ENCODE measurements around the gene CERS5. TPM values are rescaled to one million over a fixed set of nuclear protein-coding genes. Genes with fewer than 3 reads are reported as not detected.
"Not testable (repeated sequence)": the region's sequence is repeated elsewhere in the genome, so short reads cannot be mapped to it uniquely, and the experiment has no call there.

The CERS5 gene
- polyA plus RNA-seq, 6 donors from 2014 or later = 45.2 to 126 (median 55.7) TPM

- Mint-ChIP-seq H3K4me1 (no peaks in the 10 kb centered on the region), H3K36me3 (no peaks in the 10 kb centered on the region), H3K27me3 (no peaks in the 10 kb centered on the region), H3K27ac (no peak overlapping the region), H3K9me3 (no peaks in the 10 kb centered on the region), H3K4me3 (no peak overlapping the region)
- DNase-seq (no peak), ATAC-seq (ENCODE audit: low read depth in 2 of 2) (no peak)
Measured at GRCh38 chr12:50182461-50182860, 15.3 kb upstream of the CERS5 start.

DNA sequence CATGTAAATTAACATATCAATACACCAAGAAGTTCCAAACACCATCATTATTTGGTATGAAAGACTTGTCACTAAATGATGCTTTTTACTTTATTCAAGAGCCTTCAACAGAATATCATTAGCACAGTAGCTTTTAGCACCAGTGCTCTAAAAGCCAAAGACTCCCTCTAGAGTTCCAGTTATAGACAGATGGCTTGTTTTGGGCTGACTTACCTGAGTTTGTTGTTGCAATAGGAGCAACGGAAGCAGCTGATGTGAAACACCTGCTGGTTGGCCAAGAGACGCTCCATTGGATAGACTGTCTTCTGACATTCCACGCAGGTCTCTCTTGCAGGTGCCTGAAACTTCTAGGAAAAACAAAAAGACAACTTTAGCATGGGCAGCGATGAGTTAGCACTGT, 14.5 kb upstream of the CERS5 start:
- Mint-ChIP-seq H3K27me3 (no peaks in the 10 kb centered on the region), H3K4me1 (no peaks in the 10 kb centered on the region), H3K4me3 (no peak overlapping the region), H3K27ac (no peak overlapping the region), H3K9me3 (no peaks in the 10 kb centered on the region), H3K36me3 (no peaks in the 10 kb centered on the region)
- DNase-seq = no peak
- ATAC-seq (ENCODE audit: low read depth in 2 of 2) = no peak

- Mint-ChIP-seq H3K36me3 (no peaks in the 10 kb centered on the region), H3K9me3 (peaks cover 0 to under 1% (median 0%) of the 10 kb centered on the region in 7 donors), H3K27ac (no peak overlapping the region), H3K4me1 (no peaks in the 10 kb centered on the region), H3K4me3 (no peak overlapping the region), H3K27me3 (no peaks in the 10 kb centered on the region)
- no peak for DNase-seq
- ATAC-seq (ENCODE audit: low read depth in 2 of 2) = no peak
Measured at GRCh38 chr12:50175716-50176026, 8.5 kb upstream of the CERS5 start.

GRCh38 chr12:50174971-50175715, 8.0 kb upstream of the CERS5 start:
- H3K4me3 Mint-ChIP-seq = no peak overlapping the region
- no peaks in the 10 kb centered on the region for H3K36me3 Mint-ChIP-seq
- H3K27ac Mint-ChIP-seq = no peak overlapping the region
- H3K4me1 Mint-ChIP-seq = no peaks in the 10 kb centered on the region
- ATAC-seq (ENCODE audit: low read depth in 2 of 2) (peak in 1 of 2 donors; percentile 37), DNase-seq (peak; percentile 48)
- no peaks in the 10 kb centered on the region for H3K27me3 Mint-ChIP-seq
- peaks cover 0 to 2% (median 0%) of the 10 kb centered on the region in 7 donors for H3K9me3 Mint-ChIP-seq

DNA sequence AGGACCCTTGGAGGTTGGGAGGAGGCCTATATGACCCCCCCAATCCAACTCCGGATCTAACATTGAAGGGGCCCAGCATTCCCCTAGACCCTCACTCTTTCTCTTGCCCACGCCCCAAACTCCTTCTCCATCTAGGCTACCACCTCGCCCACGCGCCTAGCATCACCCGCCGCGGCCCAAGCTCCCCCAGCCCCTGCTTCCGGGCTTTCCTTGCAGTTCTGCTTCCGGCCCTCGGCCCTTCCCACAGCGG, 445 bp downstream of the CERS5 start:
- H3K4me3 Mint-ChIP-seq = peak overlapping the region; percentile 87 to 96 (median 95)
- ATAC-seq (ENCODE audit: low read depth in 2 of 2) = no peak
- no peak for DNase-seq
- H3K4me1 Mint-ChIP-seq = peaks cover 15 to 38% (median 36%) of the 10 kb centered on the region in 3 donors
- peaks cover 0 to 2% (median 0%) of the 10 kb centered on the region in 7 donors for H3K9me3 Mint-ChIP-seq
- no peaks in the 10 kb centered on the region for H3K36me3 Mint-ChIP-seq
- H3K27ac Mint-ChIP-seq = peak overlapping the region; percentile 61 to 97 (median 94)
- H3K27me3 Mint-ChIP-seq = no peaks in the 10 kb centered on the region

GRCh38 chr12:50164963-50165362, 2.2 kb downstream of the CERS5 start:
- Mint-ChIP-seq H3K27me3 (no peaks in the 10 kb centered on the region), H3K36me3 (no peaks in the 10 kb centered on the region), H3K4me1 (peaks cover 19 to 49% (median 48%) of the 10 kb centered on the region in 3 donors), H3K4me3 (peak overlapping the region; percentile 18 to 96 (median 29)), H3K27ac (peak overlapping the region in 2 of 6 donors; percentile 12 to 65), H3K9me3 (no peaks in the 10 kb centered on the region)
- DNase-seq (no peak), ATAC-seq (ENCODE audit: low read depth in 2 of 2) (no peak)

GRCh38 chr12:50162230-50162629, 4.9 kb downstream of the CERS5 start:
- no peaks in the 10 kb centered on the region for H3K27me3 Mint-ChIP-seq
- H3K36me3 Mint-ChIP-seq = no peaks in the 10 kb centered on the region
- ATAC-seq (ENCODE audit: low read depth in 2 of 2) = no peak
- H3K4me1 Mint-ChIP-seq = peaks cover 22 to 50% (median 48%) of the 10 kb centered on the region in 3 donors
- no peaks in the 10 kb centered on the region for H3K9me3 Mint-ChIP-seq
- DNase-seq = no peak
- H3K4me3 Mint-ChIP-seq = no peak overlapping the region
- H3K27ac Mint-ChIP-seq = no peak overlapping the region

GRCh38 chr12:50160643-50161042, 6.5 kb downstream of the CERS5 start:
- no peak for DNase-seq
- H3K4me1 Mint-ChIP-seq = peaks cover 16 to 40% (median 37%) of the 10 kb centered on the region in 3 donors
- H3K4me3 Mint-ChIP-seq = no peak overlapping the region
- ATAC-seq (ENCODE audit: low read depth in 2 of 2) = no peak
- no peaks in the 10 kb centered on the region for H3K9me3 Mint-ChIP-seq
- no peaks in the 10 kb centered on the region for H3K36me3 Mint-ChIP-seq
- peak overlapping the region in 4 of 6 donors; percentile 1 to 88 (median 50) for H3K27ac Mint-ChIP-seq
- no peaks in the 10 kb centered on the region for H3K27me3 Mint-ChIP-seq

DNA sequence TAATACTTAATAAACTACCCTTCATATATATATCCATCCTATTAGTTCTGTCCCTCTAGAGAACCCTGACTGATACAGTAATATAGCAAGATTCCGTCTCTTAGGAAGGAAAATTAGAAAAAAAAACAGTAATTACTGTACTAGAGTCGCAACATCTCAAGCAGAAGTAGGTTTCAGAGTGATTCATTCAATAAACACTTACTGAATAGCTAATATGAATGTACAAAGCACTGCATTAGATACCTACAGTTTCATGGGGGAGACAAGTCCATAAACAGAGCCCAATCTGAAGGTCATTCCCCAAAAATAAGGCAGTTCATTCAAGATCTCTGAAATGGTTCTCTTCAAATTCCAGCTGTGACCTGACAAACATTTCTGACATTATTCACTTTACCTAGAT, 9.9 kb downstream of the CERS5 start:
- Mint-ChIP-seq H3K4me1 (peaks cover 16 to 25% (median 20%) of the 10 kb centered on the region in 3 donors), H3K4me3 (no peak overlapping the region), H3K27ac (peak overlapping the region in 3 of 6 donors; percentile 3 to 79 (median 43)), H3K36me3 (no peaks in the 10 kb centered on the region), H3K9me3 (no peaks in the 10 kb centered on the region), H3K27me3 (no peaks in the 10 kb centered on the region)
- DNase-seq (no peak), ATAC-seq (ENCODE audit: low read depth in 2 of 2) (no peak)

GRCh38 chr12:50156641-50157040, 10.5 kb downstream of the CERS5 start:
- Mint-ChIP-seq H3K4me1 (peaks cover 16 to 25% (median 20%) of the 10 kb centered on the region in 3 donors), H3K9me3 (no peaks in the 10 kb centered on the region), H3K36me3 (no peaks in the 10 kb centered on the region), H3K4me3 (no peak overlapping the region), H3K27me3 (no peaks in the 10 kb centered on the region), H3K27ac (peak overlapping the region in 1 of 6 donors; percentile 43)
- ATAC-seq (ENCODE audit: low read depth in 2 of 2) (no peak), DNase-seq (no peak)

GRCh38 chr12:50154947-50155346, 12.2 kb downstream of the CERS5 start:
- not testable (repeated sequence) for ATAC-seq (ENCODE audit: low read depth in 2 of 2); H3K36me3 Mint-ChIP-seq; DNase-seq; H3K27ac Mint-ChIP-seq; H3K9me3 Mint-ChIP-seq; H3K4me3 Mint-ChIP-seq; H3K27me3 Mint-ChIP-seq
- peaks cover 19 to 22% (median 20%) of the 10 kb centered on the region in 3 donors for H3K4me1 Mint-ChIP-seq

GRCh38 chr12:50151047-50151687, 16.0 kb downstream of the CERS5 start:
- no peak for ATAC-seq (ENCODE audit: low read depth in 2 of 2)
- H3K4me3 Mint-ChIP-seq = no peak overlapping the region
- H3K9me3 Mint-ChIP-seq = no peaks in the 10 kb centered on the region
- H3K27ac Mint-ChIP-seq = peak overlapping the region in 4 of 6 donors; percentile 28 to 71 (median 39)
- H3K36me3 Mint-ChIP-seq = no peaks in the 10 kb centered on the region
- DNase-seq = no peak
- H3K27me3 Mint-ChIP-seq = no peaks in the 10 kb centered on the region
- peaks cover 7 to 14% (median 13%) of the 10 kb centered on the region in 3 donors for H3K4me1 Mint-ChIP-seq

GRCh38 chr12:50149311-50149710, 17.9 kb downstream of the CERS5 start:
- DNase-seq (no peak), ATAC-seq (ENCODE audit: low read depth in 2 of 2) (no peak)
- Mint-ChIP-seq H3K27me3 (no peaks in the 10 kb centered on the region), H3K4me1 (peaks cover 11 to 18% (median 13%) of the 10 kb centered on the region in 3 donors), H3K36me3 (no peaks in the 10 kb centered on the region), H3K9me3 (no peaks in the 10 kb centered on the region), H3K4me3 (no peak overlapping the region), H3K27ac (peak overlapping the region in 2 of 6 donors; percentile 9 to 37)

DNA sequence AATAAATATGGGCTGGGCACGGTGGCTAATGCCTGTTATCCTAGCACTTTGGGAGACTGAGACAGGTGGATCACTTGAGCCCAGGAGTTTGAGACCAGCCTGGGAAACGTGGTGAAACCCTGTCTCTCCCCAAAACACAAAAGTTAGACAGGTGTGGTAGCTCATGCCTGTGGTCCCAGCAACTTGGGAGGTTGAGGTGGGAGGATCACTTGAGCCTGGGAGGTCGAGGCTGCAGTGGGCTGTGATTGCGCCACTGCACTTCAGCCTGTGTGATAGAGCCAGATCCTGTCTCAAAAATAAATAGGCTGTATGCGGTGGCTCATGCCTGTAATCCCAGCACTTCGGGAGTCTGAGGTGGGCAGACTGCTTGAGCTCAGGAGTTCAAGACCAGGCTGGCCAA, 19.2 kb downstream of the CERS5 start:
- ATAC-seq (ENCODE audit: low read depth in 2 of 2); H3K27ac Mint-ChIP-seq; H3K27me3 Mint-ChIP-seq; H3K4me3 Mint-ChIP-seq; DNase-seq; H3K9me3 Mint-ChIP-seq; H3K36me3 Mint-ChIP-seq: not testable (repeated sequence)
- peaks cover 11 to 18% (median 13%) of the 10 kb centered on the region in 3 donors for H3K4me1 Mint-ChIP-seq
